ENCODE data around the gene RPL35.

Gene RPL35

GRCh38 chr9:124828489-124829333, 33.0 kb downstream of the RPL35 start:
- DNase-seq (ENCODE audit: insufficient read length, low spot score), result no peak
- no peak for FAIRE-seq

- FAIRE-seq (no peak), DNase-seq (ENCODE audit: insufficient read length, low spot score) (no peak)
Measured at GRCh38 chr9:124820698-124821623, 40.8 kb downstream of the RPL35 start.

- FAIRE-seq (peak; percentile 68), DNase-seq (ENCODE audit: insufficient read length, low spot score) (peak; percentile 49)
Measured at GRCh38 chr9:124818431-124819281, 43.1 kb downstream of the RPL35 start.

GRCh38 chr9:124815601-124816000, 46.2 kb downstream of the RPL35 start:
- DNase-seq (ENCODE audit: insufficient read length, low spot score), result no peak
- FAIRE-seq, result no peak

GRCh38 chr9:124814164-124814535, 47.6 kb downstream of the RPL35 start:
- DNase-seq (ENCODE audit: insufficient read length, low spot score), result no peak
- no peak for FAIRE-seq

- FAIRE-seq (no peak), DNase-seq (ENCODE audit: insufficient read length, low spot score) (no peak)
Measured at GRCh38 chr9:124813501-124814163, 48.1 kb downstream of the RPL35 start.

GRCh38 chr9:124813041-124813440, 48.7 kb downstream of the RPL35 start:
- DNase-seq (ENCODE audit: insufficient read length, low spot score) (no peak), FAIRE-seq (no peak)

- peak; percentile 91 for DNase-seq (ENCODE audit: insufficient read length, low spot score)
Measured at GRCh38 chr9:124812441-124812876, 49.3 kb downstream of the RPL35 start.

GRCh38 chr9:124810663-124811355, 50.9 kb downstream of the RPL35 start:
- FAIRE-seq (peak; percentile 66), DNase-seq (ENCODE audit: insufficient read length, low spot score) (peak; percentile 90)

More at GRCh38 chr9:124812441-124812876, 49.3 kb downstream of the RPL35 start:
- FAIRE-seq, result peak; percentile 77

GRCh38 chr9:124809741-124810500, 51.8 kb downstream of the RPL35 start:
- FAIRE-seq, result no peak
- DNase-seq (ENCODE audit: insufficient read length, low spot score), result no peak

GRCh38 chr9:124809211-124809610, 52.5 kb downstream of the RPL35 start:
- FAIRE-seq (no peak), DNase-seq (ENCODE audit: insufficient read length, low spot score) (no peak)

- no peak for DNase-seq (ENCODE audit: insufficient read length, low spot score)
- FAIRE-seq, result no peak
Measured at GRCh38 chr9:124808246-124808956, 53.4 kb downstream of the RPL35 start.

Measured in HTR-8/SVneo (cell line).